ENCODE measurements around the gene CYP4F22. TPM values are rescaled to one million over a fixed set of nuclear protein-coding genes. Genes with fewer than 3 reads are reported as not detected.
A peak's percentile ranks its signal among the peaks of the same experiment; 100 is the strongest.

Gene CYP4F22
- total and polyA plus RNA-seq, 2 of the 8 experiments (the other 6 are each of a cell fraction or from before 2014, with no cell fraction given): not detected

GRCh38 chr19:15467734-15468214 is 40.6 kb upstream of the CYP4F22 start:
- H3K4ac ChIP-seq (replicated peaks; ENCODE audit: insufficient read length, low read depth, low read length): no peak overlapping the region
- no peak overlapping the region for H2BK12ac ChIP-seq (ENCODE audit: low read depth, low read length)
- H3K56ac ChIP-seq (replicated peaks; ENCODE audit: insufficient read length, low read depth, low read length): no peak overlapping the region
- no peak overlapping the region for H2AFZ ChIP-seq (ENCODE audit: low read length)
- peaks cover 0 to 5% (median 3%) of the 10 kb centered on the region in 4 experiments; a peak in 2 of 7 replicates for H3K4me1 ChIP-seq (replicated peaks in 1 of 4; ENCODE audit: control insufficient read depth in 3 of 4, insufficient read depth in 4 of 4, low read length in 3 of 4)
- no peak overlapping the region for H2BK15ac ChIP-seq (ENCODE audit: low read length)
- H2BK120ac ChIP-seq (replicated peaks; ENCODE audit: low read depth, low read length): no peak overlapping the region
- peaks cover 3 to 8% of the 10 kb centered on the region in 2 experiments for H4K20me1 ChIP-seq (replicated peaks in 1 of 2; ENCODE audit: control insufficient read depth in 1 of 2, insufficient read depth in 2 of 2, low read length in 2 of 2)
- H3K18ac ChIP-seq (ENCODE audit: extremely low read depth, low read length): no peak overlapping the region
- H3K4me3 ChIP-seq (ENCODE audit: extremely low read depth in 1 of 4, insufficient read depth in 2 of 4, low read depth in 3 of 4, low read length in 4 of 4): no peak overlapping the region
- H2BK5ac ChIP-seq (ENCODE audit: low read depth, low read length): no peak overlapping the region
- no peak overlapping the region for H3K4me2 ChIP-seq (ENCODE audit: insufficient read depth in 1 of 2, low read depth in 2 of 2, low read length in 2 of 2)
- H3K23me2 ChIP-seq (ENCODE audit: low read depth, low read length): peaks cover 2% of the 10 kb centered on the region; the same call in 1 of the 2 replicates
- no peaks in the 10 kb centered on the region for H3K79me2 ChIP-seq (ENCODE audit: control insufficient read depth in 1 of 2, insufficient read depth in 2 of 2, low read length in 2 of 2)
- no peak overlapping the region for H3K27ac ChIP-seq (ENCODE audit: low read depth, low read length)
- ChIA-PET CTCF (ENCODE audit: partially characterized antibody) (interaction anchor here (1.0 kb wide), 1 partner anchor 88 kb away, joined by 4 read pairs; no protein-coding TSS in a partner anchor), POLR2A (ENCODE audit: partially characterized antibody) (no interaction called here)
- no peak overlapping the region for H2AK5ac ChIP-seq (ENCODE audit: low read depth, low read length)
- DNase-seq (ENCODE audit: low read depth in 1 of 2, low spot score in 2 of 2) (no peak), FAIRE-seq (no peak)
- peaks cover 2 to 7% of the 10 kb centered on the region in 2 experiments; a peak in 1 of 4 replicates for H3K9me3 ChIP-seq (ENCODE audit: insufficient read depth in 2 of 2, low read depth in 1 of 2, low read length in 1 of 2)
- H4K5ac ChIP-seq (ENCODE audit: insufficient read length, low read depth, low read length): no peak overlapping the region
- no peaks in the 10 kb centered on the region for H3K79me1 ChIP-seq (ENCODE audit: low read depth, low read length)
- peaks cover 15 to 31% (median 23%) of the 10 kb centered on the region in 4 experiments for H3K27me3 ChIP-seq (replicated peaks in 1 of 4; ENCODE audit: control insufficient read depth in 3 of 4, extremely low read depth in 1 of 4, insufficient read depth in 3 of 4, low read length in 3 of 4)
- H4K91ac ChIP-seq (replicated peaks; ENCODE audit: insufficient read length, low read length): no peak overlapping the region
- H3K14ac ChIP-seq (ENCODE audit: insufficient read length): no peak overlapping the region
- no peak overlapping the region for H3K9ac ChIP-seq (replicated peaks in 1 of 4; ENCODE audit: extremely low read depth in 1 of 4, low read depth in 3 of 4, low read length in 3 of 4)
- no peaks in the 10 kb centered on the region for H3K36me3 ChIP-seq (ENCODE audit: control insufficient read depth in 2 of 4, insufficient read depth in 4 of 4, low read length in 3 of 4)
- TF ChIP-seq TCF12 (IDR thresholded peaks at IDR 0.05; ENCODE audit: low read depth, low read length): no peak
- 0 out of 2 replicates have a peak, but pooled peaks have one; percentile 14 for TF ChIP-seq CEBPB (IDR thresholded peaks at IDR 0.05; ENCODE audit: low read depth, low read length)
- H2BK20ac ChIP-seq (ENCODE audit: low read length): no peak overlapping the region
- WGBS, 2 experiments (ENCODE audit: extremely low coverage in 1 of 2, insufficient coverage in 1 of 2, insufficient read length in 1 of 2, insufficient replicate concordance in 2 of 2, low coverage in 1 of 2, low lambda C conversion rate in 2 of 2, missing lambda C conversion rate in 1 of 2): 57% methylated on average over 3 of the region's 6 CpGs; no CpG with 5 or more reads in 1 of the 2 experiments
- no peak overlapping the region for H3K23ac ChIP-seq (ENCODE audit: insufficient read length)
- H4K8ac ChIP-seq (ENCODE audit: extremely low read depth, insufficient read depth, low read length): no peak overlapping the region
